ENCODE data around the gene FRMD4B.

DNA sequence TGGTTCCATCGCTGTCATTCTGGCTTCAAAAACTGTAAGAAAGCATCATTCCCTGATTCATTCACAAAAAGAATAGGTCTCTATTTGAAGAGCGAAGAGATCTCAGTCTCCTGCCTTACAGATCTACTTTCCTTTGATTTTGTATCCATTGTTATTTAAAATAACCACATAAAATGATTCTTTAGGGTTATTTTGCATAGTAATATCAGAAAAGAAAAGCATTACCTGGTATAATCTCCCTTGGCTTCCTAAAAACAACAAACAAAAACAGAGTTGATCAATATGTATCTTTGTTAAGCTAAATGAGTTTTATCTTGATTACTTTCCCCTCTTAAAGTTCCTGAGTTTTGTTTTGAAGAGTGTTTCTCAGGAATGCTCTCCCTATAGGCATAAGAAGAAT is 136.9 kb downstream of the FRMD4B start:
- TF ChIP-seq, protein P1, sequence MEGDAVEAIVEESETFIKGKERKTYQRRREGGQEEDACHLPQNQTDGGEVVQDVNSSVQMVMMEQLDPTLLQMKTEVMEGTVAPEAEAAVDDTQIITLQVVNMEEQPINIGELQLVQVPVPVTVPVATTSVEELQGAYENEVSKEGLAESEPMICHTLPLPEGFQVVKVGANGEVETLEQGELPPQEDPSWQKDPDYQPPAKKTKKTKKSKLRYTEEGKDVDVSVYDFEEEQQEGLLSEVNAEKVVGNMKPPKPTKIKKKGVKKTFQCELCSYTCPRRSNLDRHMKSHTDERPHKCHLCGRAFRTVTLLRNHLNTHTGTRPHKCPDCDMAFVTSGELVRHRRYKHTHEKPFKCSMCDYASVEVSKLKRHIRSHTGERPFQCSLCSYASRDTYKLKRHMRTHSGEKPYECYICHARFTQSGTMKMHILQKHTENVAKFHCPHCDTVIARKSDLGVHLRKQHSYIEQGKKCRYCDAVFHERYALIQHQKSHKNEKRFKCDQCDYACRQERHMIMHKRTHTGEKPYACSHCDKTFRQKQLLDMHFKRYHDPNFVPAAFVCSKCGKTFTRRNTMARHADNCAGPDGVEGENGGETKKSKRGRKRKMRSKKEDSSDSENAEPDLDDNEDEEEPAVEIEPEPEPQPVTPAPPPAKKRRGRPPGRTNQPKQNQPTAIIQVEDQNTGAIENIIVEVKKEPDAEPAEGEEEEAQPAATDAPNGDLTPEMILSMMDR (conservative IDR thresholded peaks at IDR 0.05; ENCODE audit: low read depth in 2 of 2) = no peak
- TF ChIP-seq EZH2phosphoT487 (IDR thresholded peaks at IDR 0.05; ENCODE audit: unreplicated experiment) (no peak), EZH2 (IDR thresholded peaks at IDR 0.05; ENCODE audit: low read depth, unreplicated experiment) (no peak), ZNF331 (CRISPR knock-in tag; IDR thresholded peaks at IDR 0.05; ENCODE audit: low read depth) (no peak), CREB1 (CRISPR knock-in tag; IDR thresholded peaks at IDR 0.05; ENCODE audit: low read depth) (no peak), POLR2AphosphoS5 (IDR thresholded peaks at IDR 0.05; ENCODE audit: low read depth) (no peak), JUNB (IDR thresholded peaks at IDR 0.05; ENCODE audit: unreplicated experiment) (no peak), STAT1 (IDR thresholded peaks at IDR 0.05; ENCODE audit: unreplicated experiment) (no peak), NANOG (IDR thresholded peaks at IDR 0.05; ENCODE audit: borderline replicate concordance) (no peak)
- TF ChIP-seq, protein P2, sequence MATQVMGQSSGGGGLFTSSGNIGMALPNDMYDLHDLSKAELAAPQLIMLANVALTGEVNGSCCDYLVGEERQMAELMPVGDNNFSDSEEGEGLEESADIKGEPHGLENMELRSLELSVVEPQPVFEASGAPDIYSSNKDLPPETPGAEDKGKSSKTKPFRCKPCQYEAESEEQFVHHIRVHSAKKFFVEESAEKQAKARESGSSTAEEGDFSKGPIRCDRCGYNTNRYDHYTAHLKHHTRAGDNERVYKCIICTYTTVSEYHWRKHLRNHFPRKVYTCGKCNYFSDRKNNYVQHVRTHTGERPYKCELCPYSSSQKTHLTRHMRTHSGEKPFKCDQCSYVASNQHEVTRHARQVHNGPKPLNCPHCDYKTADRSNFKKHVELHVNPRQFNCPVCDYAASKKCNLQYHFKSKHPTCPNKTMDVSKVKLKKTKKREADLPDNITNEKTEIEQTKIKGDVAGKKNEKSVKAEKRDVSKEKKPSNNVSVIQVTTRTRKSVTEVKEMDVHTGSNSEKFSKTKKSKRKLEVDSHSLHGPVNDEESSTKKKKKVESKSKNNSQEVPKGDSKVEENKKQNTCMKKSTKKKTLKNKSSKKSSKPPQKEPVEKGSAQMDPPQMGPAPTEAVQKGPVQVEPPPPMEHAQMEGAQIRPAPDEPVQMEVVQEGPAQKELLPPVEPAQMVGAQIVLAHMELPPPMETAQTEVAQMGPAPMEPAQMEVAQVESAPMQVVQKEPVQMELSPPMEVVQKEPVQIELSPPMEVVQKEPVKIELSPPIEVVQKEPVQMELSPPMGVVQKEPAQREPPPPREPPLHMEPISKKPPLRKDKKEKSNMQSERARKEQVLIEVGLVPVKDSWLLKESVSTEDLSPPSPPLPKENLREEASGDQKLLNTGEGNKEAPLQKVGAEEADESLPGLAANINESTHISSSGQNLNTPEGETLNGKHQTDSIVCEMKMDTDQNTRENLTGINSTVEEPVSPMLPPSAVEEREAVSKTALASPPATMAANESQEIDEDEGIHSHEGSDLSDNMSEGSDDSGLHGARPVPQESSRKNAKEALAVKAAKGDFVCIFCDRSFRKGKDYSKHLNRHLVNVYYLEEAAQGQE (IDR thresholded peaks at IDR 0.05; ENCODE audit: unreplicated experiment) = no peak
- TF ChIP-seq, protein P3, sequence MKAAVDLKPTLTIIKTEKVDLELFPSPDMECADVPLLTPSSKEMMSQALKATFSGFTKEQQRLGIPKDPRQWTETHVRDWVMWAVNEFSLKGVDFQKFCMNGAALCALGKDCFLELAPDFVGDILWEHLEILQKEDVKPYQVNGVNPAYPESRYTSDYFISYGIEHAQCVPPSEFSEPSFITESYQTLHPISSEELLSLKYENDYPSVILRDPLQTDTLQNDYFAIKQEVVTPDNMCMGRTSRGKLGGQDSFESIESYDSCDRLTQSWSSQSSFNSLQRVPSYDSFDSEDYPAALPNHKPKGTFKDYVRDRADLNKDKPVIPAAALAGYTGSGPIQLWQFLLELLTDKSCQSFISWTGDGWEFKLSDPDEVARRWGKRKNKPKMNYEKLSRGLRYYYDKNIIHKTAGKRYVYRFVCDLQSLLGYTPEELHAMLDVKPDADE (IDR thresholded peaks at IDR 0.05) = no peak
